UCSD-AML1 (cell line): ENCODE results near the gene RAET1G.
"Not testable (repeated sequence)": the region's sequence is repeated elsewhere in the genome, so short reads cannot be mapped to it uniquely, and the experiment has no call there.

ENCODE experiments used
- DNase-seq: peaks from one replicate; lab custom pipeline; 2025; ENCODE audit not compliant: unreplicated experiment; lab: John Stamatoyannopoulos, UW

RAET1G gene

GRCh38 chr6:149897855-149898744 is 24.8 kb downstream of the RAET1G start, which contains the start of gene RAET1E:
Gene RAET1E (minus strand): TSS chr6:149898113. CDS start chr6:149890901, 7,212 bp downstream.
- peak; percentile 25 for DNase-seq

- no peak for DNase-seq
Observed at GRCh38 chr6:149897015-149897697, 25.8 kb downstream of the RAET1G start.

DNA sequence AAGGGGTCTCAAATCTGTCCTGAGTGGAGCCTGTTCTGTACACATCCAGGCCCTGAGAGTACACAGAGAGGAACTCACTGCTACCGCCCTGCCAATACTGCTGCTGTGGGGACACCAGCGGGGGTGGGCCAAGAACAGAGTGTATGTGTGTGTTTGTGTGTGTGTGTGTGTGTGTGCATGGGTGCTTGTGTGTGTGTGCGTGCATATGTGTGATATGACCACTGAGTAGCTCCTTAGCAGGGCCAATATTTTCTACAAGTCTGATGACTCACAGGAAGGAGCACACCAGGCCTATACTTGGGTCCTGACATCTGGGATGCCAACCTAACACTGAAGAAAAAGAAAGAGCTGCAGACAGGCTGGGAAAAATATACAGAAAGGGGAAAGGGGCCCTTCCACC is 26.4 kb downstream of the RAET1G start:
- DNase-seq: no peak

GRCh38 chr6:149895833-149896271 is 27.1 kb downstream of the RAET1G start:
- DNase-seq: peak; percentile 49

DNA sequence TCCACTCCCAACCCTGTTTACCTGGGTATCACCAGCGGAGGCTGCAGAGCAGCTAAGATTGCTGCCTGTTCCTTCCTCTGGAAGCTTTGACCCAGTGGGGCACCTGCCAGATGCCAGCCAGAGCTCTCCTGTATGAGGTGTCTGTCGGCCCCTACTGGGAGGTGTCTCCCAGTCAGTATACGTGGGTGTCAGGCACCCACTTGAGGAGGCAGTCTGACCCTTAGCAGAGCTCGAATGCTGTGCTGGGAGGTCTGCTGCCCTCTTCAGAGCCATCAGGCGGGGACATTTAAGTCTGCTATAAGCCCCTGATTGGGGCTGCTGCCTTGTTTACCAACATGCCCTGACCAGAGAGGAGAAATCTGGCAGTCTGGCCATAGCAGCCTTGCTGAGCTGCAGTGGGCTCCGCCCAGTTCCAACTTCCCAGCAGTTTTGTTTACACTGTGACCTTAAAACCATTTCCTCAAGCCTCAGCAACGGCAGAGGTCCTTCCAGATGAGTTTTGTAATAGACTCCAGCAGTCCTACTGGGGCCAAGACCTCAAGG is 27.8 kb downstream of the RAET1G start:
- peak; percentile 57 for DNase-seq

GRCh38 chr6:149891864-149892263 is 31.1 kb downstream of the RAET1G start:
- not testable (repeated sequence) for DNase-seq

GRCh38 chr6:149891259-149891658 is 31.7 kb downstream of the RAET1G start:
- DNase-seq: no peak

DNA sequence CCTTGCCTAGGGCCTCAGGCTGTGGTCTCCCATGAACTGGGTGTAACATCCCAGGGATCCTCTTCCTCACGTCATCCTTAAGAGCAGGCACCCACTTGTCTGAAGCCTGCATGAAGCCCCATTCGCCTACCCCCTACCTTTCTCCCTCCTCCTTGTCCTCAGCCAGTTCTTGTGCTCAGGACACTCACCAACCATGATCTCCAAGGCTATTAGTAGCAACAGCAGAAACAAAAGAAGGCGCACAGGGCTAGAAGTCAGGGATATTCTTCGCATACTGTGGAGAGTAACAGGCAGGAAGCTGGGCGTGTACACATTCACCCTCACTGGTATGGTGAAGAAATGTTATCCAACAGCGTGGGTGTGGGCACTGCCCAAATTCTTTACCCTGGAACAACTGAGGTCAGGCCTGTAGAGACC is 32.3 kb downstream of the RAET1G start:
- DNase-seq: no peak

GRCh38 chr6:149889326-149889725 is 33.6 kb downstream of the RAET1G start:
- DNase-seq: no peak

DNA sequence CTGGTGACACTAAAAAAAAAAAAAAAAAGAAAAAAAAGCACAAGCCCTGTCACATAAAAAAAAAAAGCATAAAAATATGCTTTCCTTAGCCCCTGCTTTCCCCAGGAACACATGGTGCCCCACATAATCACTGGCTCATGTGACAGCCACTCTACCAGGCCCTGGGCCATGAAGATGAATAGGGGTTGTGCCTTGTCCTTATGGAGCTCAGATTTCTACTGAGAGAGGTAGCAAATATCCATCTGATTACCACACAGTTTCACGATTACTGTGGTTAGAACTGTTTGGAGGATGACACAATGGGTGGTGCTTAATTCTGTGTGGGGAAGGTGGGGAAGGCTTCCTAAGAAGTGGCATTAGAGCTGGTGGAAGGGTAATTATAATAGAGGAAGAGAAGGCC is 34.3 kb downstream of the RAET1G start:
- no peak for DNase-seq

DNA sequence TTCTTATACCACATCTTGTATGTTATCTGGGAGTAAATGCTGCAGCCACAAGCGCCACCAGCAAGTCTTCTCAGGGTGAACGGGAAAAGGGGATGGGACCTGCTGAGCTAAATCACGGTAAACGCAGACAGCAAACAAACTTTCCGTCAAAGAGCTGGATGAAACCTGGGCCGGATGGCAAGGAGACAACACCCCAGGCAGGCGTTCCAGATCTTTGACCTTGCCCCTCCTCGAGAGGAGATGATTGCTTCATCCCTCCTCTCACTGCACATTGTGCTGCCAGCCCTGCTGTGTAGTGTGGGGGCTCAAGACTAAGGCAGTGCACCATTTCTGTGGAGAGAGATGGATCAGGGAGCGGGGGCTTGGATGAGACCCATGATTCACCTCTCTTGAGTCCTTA is 34.8 kb downstream of the RAET1G start:
- DNase-seq: no peak

GRCh38 chr6:149887343-149887742 is 35.6 kb downstream of the RAET1G start:
- no peak for DNase-seq

- DNase-seq: no peak
Observed at GRCh38 chr6:149885888-149886287, 37.0 kb downstream of the RAET1G start.

DNA sequence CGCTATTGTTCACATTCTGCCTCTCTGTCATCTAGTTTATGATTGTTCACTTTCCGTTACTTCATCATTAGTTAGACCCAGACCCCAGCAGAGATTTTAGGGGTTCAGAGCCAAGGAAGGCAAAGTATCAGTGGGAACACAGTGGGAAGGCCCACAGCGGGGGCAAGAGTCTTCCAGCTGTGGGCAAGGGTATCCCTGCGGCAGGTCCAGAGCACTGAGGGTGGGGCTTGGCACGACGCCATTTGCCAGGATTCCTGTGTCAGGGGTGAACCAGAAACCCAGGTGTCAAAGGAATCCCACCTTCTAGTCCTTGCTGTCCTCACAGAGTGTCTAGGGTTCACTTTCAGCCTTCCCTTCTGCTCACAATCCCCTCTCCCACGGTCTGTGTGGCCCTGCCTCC is 38.3 kb downstream of the RAET1G start:
- DNase-seq: no peak

DNA sequence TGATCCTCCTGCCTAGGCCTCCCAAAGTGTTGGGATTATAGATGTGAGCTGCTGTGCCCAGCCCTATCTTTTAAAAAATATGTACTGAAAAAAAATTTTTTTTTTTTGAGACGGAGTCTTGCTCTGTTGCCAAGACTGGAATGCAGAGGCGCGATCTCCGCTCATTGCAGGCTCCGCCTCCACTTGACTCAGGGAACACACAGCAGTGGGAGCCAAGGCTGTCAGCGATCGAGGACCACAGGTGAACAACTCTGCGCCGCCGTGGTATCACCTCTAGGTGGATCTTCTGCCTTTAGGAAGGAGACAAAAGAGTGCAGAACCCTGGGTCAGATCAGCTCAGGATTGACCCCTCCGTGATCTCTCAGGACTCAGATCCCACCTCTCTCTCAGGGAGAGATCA is 38.7 kb downstream of the RAET1G start:
- DNase-seq: no peak

DNA sequence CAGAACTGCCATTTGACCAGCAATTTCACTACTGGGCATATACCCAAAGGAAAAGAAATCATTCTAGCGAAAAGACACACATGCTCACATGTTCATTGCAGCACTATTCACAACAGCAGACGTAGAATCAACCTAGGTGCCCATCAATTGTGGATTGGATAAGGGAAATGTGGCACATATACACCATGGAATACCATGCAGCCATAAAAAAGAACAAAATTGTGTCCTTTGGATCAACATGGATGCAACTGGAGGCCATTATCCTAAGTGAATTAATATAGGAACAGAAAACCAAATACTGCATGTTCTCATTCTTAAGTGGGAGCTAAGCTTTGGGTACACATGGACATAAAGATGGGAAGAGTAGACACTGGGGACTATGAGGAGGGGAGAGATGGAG is 41.1 kb downstream of the RAET1G start:
- DNase-seq: no peak

GRCh38 chr6:149881066-149881766 is 41.7 kb downstream of the RAET1G start:
- DNase-seq: no peak

DNA sequence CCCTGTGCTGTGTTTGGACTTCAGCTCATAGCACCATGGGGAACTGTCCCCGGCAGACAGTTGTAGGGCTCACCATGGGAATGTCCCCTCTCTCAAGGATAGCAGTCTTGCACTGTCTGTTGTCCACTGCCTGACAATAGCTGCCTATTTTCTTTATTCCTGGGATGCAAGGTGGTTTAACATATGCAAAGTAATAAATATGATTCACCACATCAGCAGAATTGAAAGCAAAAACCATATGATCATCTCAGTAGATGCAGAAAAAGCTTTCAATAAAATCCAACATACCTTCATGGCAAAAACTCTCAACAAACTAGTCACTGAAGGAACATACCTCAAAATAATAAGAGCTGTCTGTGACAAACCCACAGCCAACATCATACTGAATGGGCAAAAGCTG is 45.3 kb downstream of the RAET1G start:
- DNase-seq: no peak

GRCh38 chr6:149876241-149876933 is 46.5 kb downstream of the RAET1G start:
- DNase-seq: no peak

DNA sequence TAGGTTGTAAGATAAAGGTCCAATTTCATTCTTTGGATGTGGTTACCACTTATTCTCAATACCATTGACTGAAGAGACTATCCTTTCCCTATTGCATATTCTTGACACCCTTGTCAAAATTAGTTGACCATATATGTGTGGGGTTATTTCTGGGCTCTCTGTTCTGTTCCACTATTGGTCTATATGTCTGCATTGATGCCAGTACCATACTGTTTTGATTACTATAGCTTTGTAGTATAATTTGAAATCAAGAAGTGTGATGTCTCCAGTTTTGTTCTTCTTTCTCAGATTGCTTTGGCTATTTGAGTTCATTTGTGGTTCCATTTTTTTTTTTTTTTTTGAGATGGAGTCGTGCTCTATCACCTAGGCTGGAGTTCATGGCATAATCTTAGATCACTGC is 50.7 kb downstream of the RAET1G start:
- DNase-seq: no peak

GRCh38 chr6:149871182-149871581 is 51.7 kb downstream of the RAET1G start:
- no peak for DNase-seq
